OCI-LY1 (cell line): Measurements from ENCODE around the gene CFAP99.

Source experiments
- H2AFZ ChIP-seq: fragments of 200-600 bp; sonication (generic), shearing (Covaris generic); 2 replicates; pipeline ENCODE4 v1.6.0; 2014; ENCODE audit warnings: antibody characterized with exemption, mild to moderate bottlenecking, low read length
- H3F3A ChIP-seq: fragments of 200-600 bp; sonication (generic), shearing (Covaris generic); 2 replicates; pipeline ENCODE4 v1.6.0; 2014; ENCODE audit warnings: mild to moderate bottlenecking, antibody characterized with exemption, low read length, moderate library complexity; ENCODE audit not compliant: insufficient read depth
- H3K27ac ChIP-seq: fragments of 200-600 bp; sonication (generic); 2 replicates; pipeline ENCODE4 v1.5.1; 2014; ENCODE audit warnings: low read length, mixed run types, mild to moderate bottlenecking, low read depth; ENCODE audit not compliant: poor library complexity, severe bottlenecking
- H3K27me3 ChIP-seq: fragments of 200-600 bp; sonication (generic); 2 replicates; pipeline ENCODE4 v1.6.0; 2014; ENCODE audit warnings: antibody characterized with exemption, mild to moderate bottlenecking, low read length, moderate library complexity; ENCODE audit not compliant: insufficient read depth
- H3K36me3 ChIP-seq: fragments of 200-600 bp; sonication (generic); 2 replicates; pipeline ENCODE4 v1.6.1; 2014; ENCODE audit warnings: mild to moderate bottlenecking, antibody characterized with exemption, low read length, moderate library complexity, mixed read lengths; ENCODE audit not compliant: insufficient read depth
- H3K4me1 ChIP-seq: fragments of 200-600 bp; sonication (generic); 2 replicates; pipeline ENCODE4 v1.5.1; 2014; ENCODE audit warnings: mild to moderate bottlenecking, low read length, moderate library complexity; ENCODE audit not compliant: insufficient read depth, severe bottlenecking
- H3K4me2 ChIP-seq: fragments of 200-600 bp; sonication (generic), shearing (Covaris generic); 2 replicates; pipeline ENCODE4 v1.6.1; 2014; ENCODE audit warnings: low read length
- H3K4me3 ChIP-seq: fragments of 200-600 bp; sonication (generic); 2 replicates; pipeline ENCODE4 v1.5.1; 2014; ENCODE audit warnings: low read length, low read depth, mild to moderate bottlenecking, mixed read lengths; ENCODE audit not compliant: poor library complexity, severe bottlenecking
- H3K79me2 ChIP-seq: fragments of 200-600 bp; shearing (Covaris generic); 2 replicates; pipeline ENCODE4 v1.6.1; 2016; ENCODE audit warnings: mixed run types, low read length, mixed read lengths; ENCODE audit not compliant: insufficient read depth
- H3K9ac ChIP-seq: fragments of 200-600 bp; sonication (generic), shearing (Covaris generic); 2 replicates; pipeline ENCODE4 v1.6.1; 2014; ENCODE audit warnings: mild to moderate bottlenecking, low read length, mixed read lengths
- H3K9me2 ChIP-seq: fragments of 200-600 bp; sonication (generic), shearing (Covaris generic); 2 replicates; pipeline ENCODE4 v1.6.1; 2014; ENCODE audit warnings: low read depth, mild to moderate bottlenecking, low read length, mixed read lengths
- H3K9me3 ChIP-seq: fragments of 200-600 bp; shearing (Covaris generic); 2 replicates; pipeline ENCODE4 v1.6.1; 2014; ENCODE audit warnings: low read length, mixed read lengths
- H4K20me1 ChIP-seq: fragments of 200-600 bp; sonication (generic), shearing (Covaris generic); 2 replicates; pipeline ENCODE4 v1.6.0; 2016; ENCODE audit warnings: mild to moderate bottlenecking, low read length; ENCODE audit not compliant: insufficient read depth
- EZH2 ChIP-seq: fragments of 200-600 bp; sonication (generic), shearing (Covaris generic); IDR thresholded peaks from 2 replicates; pipeline ENCODE4 v1.8.0; 2017; ENCODE audit warnings: borderline replicate concordance, mixed run types, mild to moderate bottlenecking, antibody characterized with exemption, low read length, moderate library complexity, mixed read lengths
- TF ChIP-seq, protein P1 (sequence below): fragments of 200-600 bp; sonication (generic), shearing (Covaris generic); IDR thresholded peaks from 2 replicates; pipeline ENCODE4 v1.5.1; 2017; ENCODE audit warnings: mild to moderate bottlenecking, antibody characterized with exemption, low read length, moderate library complexity, mixed read lengths

The CFAP99 gene

DNA sequence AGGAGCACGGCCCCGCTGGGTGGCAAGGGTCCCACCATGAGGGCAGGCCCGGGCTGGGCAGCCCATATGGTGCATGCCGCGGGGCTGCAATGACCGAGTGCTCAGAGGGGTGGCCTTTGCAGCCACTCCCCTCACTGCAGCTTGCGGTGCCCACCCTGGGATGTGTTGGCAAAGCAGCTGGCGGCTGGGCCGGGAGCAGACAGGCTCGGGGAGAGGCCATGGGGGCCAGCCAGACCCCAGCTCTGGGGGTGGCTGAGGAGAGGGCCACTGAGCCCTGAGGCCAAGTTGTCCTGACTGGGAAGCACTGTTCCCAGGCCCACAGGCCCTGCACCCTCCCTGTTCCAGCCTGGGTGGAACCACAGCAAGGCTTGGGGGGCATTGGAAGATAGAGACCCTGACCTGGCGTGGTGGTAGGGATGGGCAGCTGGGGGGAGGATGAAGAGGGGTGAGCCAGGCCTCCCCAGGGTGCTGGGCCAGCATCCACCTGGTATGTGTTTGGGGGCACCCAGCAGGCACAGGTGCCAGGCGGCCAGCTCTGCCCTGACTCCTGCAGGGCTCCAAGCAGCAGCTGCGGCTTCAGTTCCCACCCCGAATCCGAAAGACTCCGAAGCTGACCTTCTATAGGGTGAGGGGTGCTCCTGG is 31.8 kb downstream of the CFAP99 start:
- Histone ChIP-seq H3F3A (no peaks in the 10 kb centered on the region), H4K20me1 (no peaks in the 10 kb centered on the region), H3K4me1 (no peaks in the 10 kb centered on the region), H3K9me2 (no peaks in the 10 kb centered on the region), H3K9ac (no peak overlapping the region), H3K4me2 (no peak overlapping the region), H3K36me3 (no peaks in the 10 kb centered on the region), H3K79me2 (no peaks in the 10 kb centered on the region), H3K9me3 (no peaks in the 10 kb centered on the region), H3K27me3 (no peaks in the 10 kb centered on the region), H3K27ac (no peak overlapping the region), H3K4me3 (no peak overlapping the region), H2AFZ (no peak overlapping the region)
- TF ChIP-seq, protein P1, sequence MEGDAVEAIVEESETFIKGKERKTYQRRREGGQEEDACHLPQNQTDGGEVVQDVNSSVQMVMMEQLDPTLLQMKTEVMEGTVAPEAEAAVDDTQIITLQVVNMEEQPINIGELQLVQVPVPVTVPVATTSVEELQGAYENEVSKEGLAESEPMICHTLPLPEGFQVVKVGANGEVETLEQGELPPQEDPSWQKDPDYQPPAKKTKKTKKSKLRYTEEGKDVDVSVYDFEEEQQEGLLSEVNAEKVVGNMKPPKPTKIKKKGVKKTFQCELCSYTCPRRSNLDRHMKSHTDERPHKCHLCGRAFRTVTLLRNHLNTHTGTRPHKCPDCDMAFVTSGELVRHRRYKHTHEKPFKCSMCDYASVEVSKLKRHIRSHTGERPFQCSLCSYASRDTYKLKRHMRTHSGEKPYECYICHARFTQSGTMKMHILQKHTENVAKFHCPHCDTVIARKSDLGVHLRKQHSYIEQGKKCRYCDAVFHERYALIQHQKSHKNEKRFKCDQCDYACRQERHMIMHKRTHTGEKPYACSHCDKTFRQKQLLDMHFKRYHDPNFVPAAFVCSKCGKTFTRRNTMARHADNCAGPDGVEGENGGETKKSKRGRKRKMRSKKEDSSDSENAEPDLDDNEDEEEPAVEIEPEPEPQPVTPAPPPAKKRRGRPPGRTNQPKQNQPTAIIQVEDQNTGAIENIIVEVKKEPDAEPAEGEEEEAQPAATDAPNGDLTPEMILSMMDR: no peak
- no peak for TF ChIP-seq EZH2

DNA sequence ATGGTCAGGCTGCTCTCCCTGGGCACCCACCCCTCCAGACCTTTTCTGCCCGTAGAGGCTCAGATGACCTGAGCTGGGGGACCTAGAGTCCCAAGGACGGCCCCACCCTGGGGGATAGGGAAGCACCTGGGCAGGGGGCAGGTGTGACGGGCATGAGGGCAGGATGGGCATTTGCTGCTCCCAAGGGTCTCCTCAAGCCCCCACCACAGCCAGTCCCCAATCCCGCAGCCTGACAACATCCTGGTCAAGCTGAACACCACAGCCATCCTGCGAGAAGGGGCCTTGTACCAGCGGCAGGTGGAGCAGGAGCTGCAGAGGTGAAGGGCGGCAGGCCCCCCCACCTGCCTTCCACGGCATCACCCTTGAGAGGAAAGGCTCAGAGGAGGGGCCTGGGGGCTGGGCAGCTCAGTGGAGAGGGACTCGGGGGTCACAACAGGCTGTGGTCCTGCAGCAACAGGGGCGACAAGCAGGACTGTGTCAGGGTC is 32.3 kb downstream of the CFAP99 start:
- H3K9me3 ChIP-seq: no peaks in the 10 kb centered on the region
- TF ChIP-seq, protein P1: no peak
- no peak for TF ChIP-seq EZH2
- no peak overlapping the region for H2AFZ ChIP-seq
- H3K4me1 ChIP-seq: no peaks in the 10 kb centered on the region
- H3F3A ChIP-seq: no peaks in the 10 kb centered on the region
- no peaks in the 10 kb centered on the region for H3K36me3 ChIP-seq
- H3K27ac ChIP-seq: no peak overlapping the region
- H3K4me3 ChIP-seq: no peak overlapping the region
- H3K9ac ChIP-seq: no peak overlapping the region
- no peaks in the 10 kb centered on the region for H3K27me3 ChIP-seq
- H3K4me2 ChIP-seq: no peak overlapping the region
- no peaks in the 10 kb centered on the region for H4K20me1 ChIP-seq
- H3K9me2 ChIP-seq: no peaks in the 10 kb centered on the region
- H3K79me2 ChIP-seq: no peaks in the 10 kb centered on the region

DNA sequence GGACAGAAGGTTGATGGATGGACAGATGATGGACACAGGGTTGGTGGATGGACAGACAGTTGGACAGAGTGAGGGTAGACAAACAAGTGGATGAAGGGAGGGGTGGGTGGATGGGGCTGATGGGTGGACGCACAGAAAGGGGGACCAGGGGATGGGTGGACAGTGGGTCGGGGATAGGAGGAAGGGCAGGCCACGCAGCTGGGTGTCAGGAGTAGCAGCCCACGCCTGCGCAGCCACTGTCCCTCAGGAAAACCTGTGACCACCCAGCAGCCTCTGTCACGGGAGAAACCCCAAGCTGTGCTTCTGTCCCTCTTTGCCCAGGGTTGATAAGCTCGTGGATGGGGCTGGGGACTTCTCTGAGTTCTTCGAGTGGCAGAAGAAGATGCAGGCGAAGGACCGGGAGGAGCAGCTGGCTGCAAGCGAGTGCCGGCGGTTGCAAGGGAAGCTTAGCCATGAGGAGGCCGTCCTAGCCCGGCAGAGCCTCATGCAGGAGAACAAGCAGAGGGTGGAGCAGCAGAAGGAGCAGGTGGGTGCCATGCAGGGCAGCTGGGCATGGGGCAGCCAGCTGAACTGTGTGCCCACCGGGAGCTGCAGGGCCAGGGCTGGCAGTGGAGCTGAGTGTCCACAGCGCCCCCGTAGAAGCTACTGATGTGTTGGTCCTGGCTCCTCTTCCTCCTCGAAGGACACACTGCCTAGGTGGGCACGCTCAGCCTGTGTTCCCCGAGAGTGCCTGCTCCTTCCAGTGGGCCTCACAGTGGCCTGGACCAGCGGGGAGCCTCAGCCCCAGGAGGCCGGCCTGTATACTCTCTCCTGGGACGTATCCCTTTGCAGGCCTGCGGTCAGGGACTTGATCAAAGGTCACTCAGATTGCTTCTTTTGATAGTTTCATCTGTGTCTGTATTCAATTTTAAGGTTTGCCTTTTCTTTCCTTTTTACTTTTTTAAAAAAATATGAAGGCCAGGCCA is 33.3 kb downstream of the CFAP99 start:
- no peaks in the 10 kb centered on the region for H3K27me3 ChIP-seq
- no peak overlapping the region for H3K4me2 ChIP-seq
- H3F3A ChIP-seq: no peaks in the 10 kb centered on the region
- H4K20me1 ChIP-seq: no peaks in the 10 kb centered on the region
- H3K9me2 ChIP-seq: no peaks in the 10 kb centered on the region
- no peaks in the 10 kb centered on the region for H3K4me1 ChIP-seq
- no peak overlapping the region for H2AFZ ChIP-seq
- H3K9ac ChIP-seq: no peak overlapping the region
- H3K36me3 ChIP-seq: no peaks in the 10 kb centered on the region
- H3K4me3 ChIP-seq: no peak overlapping the region
- H3K9me3 ChIP-seq: no peaks in the 10 kb centered on the region
- H3K27ac ChIP-seq: no peak overlapping the region
- TF ChIP-seq, protein P1: no peak
- TF ChIP-seq EZH2: no peak
- H3K79me2 ChIP-seq: no peaks in the 10 kb centered on the region
